Nephron (organoid): ENCODE measurements around the gene CALR.

Experiments
- H3K27ac Mint-ChIP-seq, 3 experiments: 2 replicates each; pipeline ENCODE4 v1.8.0; 2020; ENCODE audit warnings: mixed read lengths in 3 of 3, mild to moderate bottlenecking in 2 of 3, moderate library complexity in 1 of 3
- H3K27me3 Mint-ChIP-seq: 2 replicates; pipeline ENCODE4 v1.8.0; 2021; ENCODE audit warnings: low read depth, mild to moderate bottlenecking, moderate library complexity, mixed read lengths
- H3K36me3 Mint-ChIP-seq: 2 replicates; pipeline ENCODE4 v1.8.0; 2020; ENCODE audit warnings: low read depth, mixed read lengths
- H3K4me1 Mint-ChIP-seq: 2 replicates; pipeline ENCODE4 v1.8.0; 2020; ENCODE audit warnings: mixed read lengths
- H3K4me3 Mint-ChIP-seq, 3 experiments: 2 replicates each; pipeline ENCODE4 v1.8.0; 2020; ENCODE audit warnings: mild to moderate bottlenecking in 3 of 3, mixed read lengths in 3 of 3, moderate library complexity in 2 of 3
- H3K9me3 Mint-ChIP-seq: 2 replicates; pipeline ENCODE4 v1.8.0; 2020; ENCODE audit warnings: mixed read lengths
- TF ChIP-seq, protein P1 (sequence below), 3 experiments: fragments of 200-600 bp; sonication (generic); IDR thresholded peaks; one replicate each; pipeline ENCODE4 v1.5.0; 2021; ENCODE audit warnings: antibody characterized with exemption in 3 of 3; ENCODE audit not compliant: unreplicated experiment in 3 of 3

The CALR gene

GRCh38 chr19:12938779-12939601, 581 bp downstream of the CALR start:
- H3K4me1 Mint-ChIP-seq = peaks cover 34% of the 10 kb centered on the region

GRCh38 chr19:12939975-12940423, 1.6 kb downstream of the CALR start:
- TF ChIP-seq, protein P1, sequence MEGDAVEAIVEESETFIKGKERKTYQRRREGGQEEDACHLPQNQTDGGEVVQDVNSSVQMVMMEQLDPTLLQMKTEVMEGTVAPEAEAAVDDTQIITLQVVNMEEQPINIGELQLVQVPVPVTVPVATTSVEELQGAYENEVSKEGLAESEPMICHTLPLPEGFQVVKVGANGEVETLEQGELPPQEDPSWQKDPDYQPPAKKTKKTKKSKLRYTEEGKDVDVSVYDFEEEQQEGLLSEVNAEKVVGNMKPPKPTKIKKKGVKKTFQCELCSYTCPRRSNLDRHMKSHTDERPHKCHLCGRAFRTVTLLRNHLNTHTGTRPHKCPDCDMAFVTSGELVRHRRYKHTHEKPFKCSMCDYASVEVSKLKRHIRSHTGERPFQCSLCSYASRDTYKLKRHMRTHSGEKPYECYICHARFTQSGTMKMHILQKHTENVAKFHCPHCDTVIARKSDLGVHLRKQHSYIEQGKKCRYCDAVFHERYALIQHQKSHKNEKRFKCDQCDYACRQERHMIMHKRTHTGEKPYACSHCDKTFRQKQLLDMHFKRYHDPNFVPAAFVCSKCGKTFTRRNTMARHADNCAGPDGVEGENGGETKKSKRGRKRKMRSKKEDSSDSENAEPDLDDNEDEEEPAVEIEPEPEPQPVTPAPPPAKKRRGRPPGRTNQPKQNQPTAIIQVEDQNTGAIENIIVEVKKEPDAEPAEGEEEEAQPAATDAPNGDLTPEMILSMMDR (IDR thresholded peaks at IDR 0.05; ENCODE audit: unreplicated experiment in 3 of 3) = no peak
- H3K4me1 Mint-ChIP-seq = peaks cover 39% of the 10 kb centered on the region
- peak overlapping the region; percentile 87 to 97 (median 96) for H3K27ac Mint-ChIP-seq
- peak overlapping the region; percentile 96 to 100 (median 99) for H3K4me3 Mint-ChIP-seq
- H3K9me3 Mint-ChIP-seq = no peaks in the 10 kb centered on the region
- H3K27me3 Mint-ChIP-seq = no peaks in the 10 kb centered on the region
- H3K36me3 Mint-ChIP-seq = peaks cover 66% of the 10 kb centered on the region

More at GRCh38 chr19:12938779-12939601, 581 bp downstream of the CALR start:
- peak overlapping the region; percentile 96 to 100 (median 99) for H3K4me3 Mint-ChIP-seq
- no peaks in the 10 kb centered on the region for H3K27me3 Mint-ChIP-seq
- TF ChIP-seq, protein P1 (IDR thresholded peaks at IDR 0.05; ENCODE audit: unreplicated experiment in 3 of 3) = no peak
- H3K36me3 Mint-ChIP-seq = peaks cover 57% of the 10 kb centered on the region
- H3K9me3 Mint-ChIP-seq = no peaks in the 10 kb centered on the region
- H3K27ac Mint-ChIP-seq = peak overlapping the region; percentile 87 to 97 (median 96)

- Mint-ChIP-seq H3K27me3 (peaks cover 4% of the 10 kb centered on the region), H3K4me3 (peak overlapping the region; percentile 96 to 100 (median 99)), H3K4me1 (peaks cover 39% of the 10 kb centered on the region), H3K36me3 (peaks cover 66% of the 10 kb centered on the region), H3K9me3 (no peaks in the 10 kb centered on the region), H3K27ac (peak overlapping the region in 1 of 3 experiments; percentile 30)
- TF ChIP-seq, protein P1 (IDR thresholded peaks at IDR 0.05; ENCODE audit: unreplicated experiment in 3 of 3) = no peak
These were observed 2.5 kb downstream of the CALR start for GRCh38 chr19:12940897-12941296.

DNA sequence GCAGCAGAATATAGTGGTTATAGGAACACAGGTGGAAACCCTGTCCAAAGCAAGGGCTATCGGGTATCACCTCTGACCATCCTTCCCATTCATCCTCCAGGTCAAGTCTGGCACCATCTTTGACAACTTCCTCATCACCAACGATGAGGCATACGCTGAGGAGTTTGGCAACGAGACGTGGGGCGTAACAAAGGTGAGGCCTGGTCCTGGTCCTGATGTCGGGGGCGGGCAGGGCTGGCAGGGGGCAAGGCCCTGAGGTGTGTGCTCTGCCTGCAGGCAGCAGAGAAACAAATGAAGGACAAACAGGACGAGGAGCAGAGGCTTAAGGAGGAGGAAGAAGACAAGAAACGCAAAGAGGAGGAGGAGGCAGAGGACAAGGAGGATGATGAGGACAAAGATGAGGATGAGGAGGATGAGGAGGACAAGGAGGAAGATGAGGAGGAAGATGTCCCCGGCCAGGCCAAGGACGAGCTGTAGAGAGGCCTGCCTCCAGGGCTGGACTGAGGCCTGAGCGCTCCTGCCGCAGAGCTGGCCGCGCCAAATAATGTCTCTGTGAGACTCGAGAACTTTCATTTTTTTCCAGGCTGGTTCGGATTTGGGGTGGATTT, 5.1 kb downstream of the CALR start:
- peak overlapping the region; percentile 44 to 58 (median 51) for H3K27ac Mint-ChIP-seq

GRCh38 chr19:12944104-12944674, 5.8 kb downstream of the CALR start:
- Mint-ChIP-seq H3K27ac (peak overlapping the region in 1 of 3 experiments; percentile 71), H3K4me3 (peak overlapping the region; percentile 65 to 93 (median 92)), H3K36me3 (peaks cover 67% of the 10 kb centered on the region), H3K9me3 (no peaks in the 10 kb centered on the region), H3K4me1 (peaks cover 30% of the 10 kb centered on the region), H3K27me3 (peaks cover 4% of the 10 kb centered on the region)
- TF ChIP-seq, protein P1 (IDR thresholded peaks at IDR 0.05; ENCODE audit: unreplicated experiment in 3 of 3) = no peak

More for the DNA sequence above, 5.1 kb downstream of the CALR start:
- TF ChIP-seq, protein P1 (IDR thresholded peaks at IDR 0.05; ENCODE audit: unreplicated experiment in 3 of 3) = no peak
- Mint-ChIP-seq H3K36me3 (peaks cover 72% of the 10 kb centered on the region), H3K9me3 (no peaks in the 10 kb centered on the region), H3K4me1 (peaks cover 34% of the 10 kb centered on the region), H3K4me3 (peak overlapping the region; percentile 62 to 66 (median 62)), H3K27me3 (peaks cover 4% of the 10 kb centered on the region)
